T-helper 2 cell treated with Interferon-gamma antibody and Interleukin-4, amounts not matched to agents 100 ng/mL and 5 ng/mL, for 36 hours (primary cell): ENCODE results near the gene ZBTB8B. TPM values are rescaled to one million over a fixed set of nuclear protein-coding genes. Genes with fewer than 3 reads are reported as not detected.
"Not testable (repeated sequence)": the region's sequence is repeated elsewhere in the genome, so short reads cannot be mapped to it uniquely, and the experiment has no call there.

Experiments
- intact Hi-C: fragments of 100-400 bp; cut with micrococcal nuclease; formaldehyde crosslinking; loops from one replicate; pipeline ENCODE4 v1.15.1; 2023
- total RNA-seq: library from RNA; stranded (reverse); gene quantifications from 2 replicates; pipeline ENCODE4 v1.2.3, GENCODE V29; 2022

ZBTB8B gene
- total RNA-seq, result not detected in 2 replicates

DNA sequence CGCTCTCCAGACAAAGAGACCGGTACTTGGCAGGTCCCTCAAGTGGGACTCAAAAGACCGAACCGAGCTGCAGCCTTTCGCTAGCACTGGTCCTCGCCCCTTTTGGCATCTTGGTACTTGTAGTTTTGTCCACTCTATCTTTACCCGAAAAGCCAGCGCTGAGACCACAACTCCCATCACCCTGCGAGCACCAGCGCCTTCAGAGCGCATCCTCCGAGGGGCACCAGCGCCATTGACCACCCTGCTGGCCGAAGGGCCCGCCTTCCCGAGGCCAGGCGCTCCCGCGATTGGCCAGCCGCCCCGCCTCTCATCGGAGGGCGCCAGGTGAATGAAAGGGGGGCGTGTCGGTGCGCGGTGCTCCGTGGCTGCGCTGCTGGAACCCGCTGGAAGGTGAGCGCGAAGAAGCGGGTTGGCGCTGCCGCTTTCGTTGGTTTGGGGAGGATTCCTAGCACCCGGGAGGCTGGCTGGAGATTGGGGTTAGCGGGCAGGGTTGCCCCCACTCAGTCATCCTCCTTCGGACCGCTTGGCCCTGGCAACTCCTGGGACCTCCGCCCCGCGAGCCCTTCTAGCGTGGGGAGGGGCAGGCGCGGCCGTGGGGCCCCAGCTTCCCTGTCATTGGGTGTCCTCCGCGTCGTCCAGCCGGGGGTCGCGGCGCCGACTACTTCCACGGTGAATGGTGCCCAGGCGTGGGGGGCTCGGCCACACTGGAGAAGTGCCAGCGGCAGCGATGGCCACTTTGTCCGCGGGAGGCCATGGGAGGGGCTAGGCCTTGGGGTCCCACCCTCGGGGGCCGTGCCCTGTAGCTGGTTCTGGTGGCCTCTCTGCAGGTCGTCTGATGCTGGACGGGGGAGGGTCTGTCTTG lies at the start of gene ZBTB8B:
TSS of gene ZBTB8B (plus strand) at position 357 of the 862 bp plus-strand sequence. CDS start 5,553 bp downstream, outside the sequence.
- intact Hi-C loops, result no loop called here

GRCh38 chr1:32421775-32422174 lies 43.1 kb upstream of the ZBTB8B start:
- intact Hi-C loops, result no loop called here

DNA sequence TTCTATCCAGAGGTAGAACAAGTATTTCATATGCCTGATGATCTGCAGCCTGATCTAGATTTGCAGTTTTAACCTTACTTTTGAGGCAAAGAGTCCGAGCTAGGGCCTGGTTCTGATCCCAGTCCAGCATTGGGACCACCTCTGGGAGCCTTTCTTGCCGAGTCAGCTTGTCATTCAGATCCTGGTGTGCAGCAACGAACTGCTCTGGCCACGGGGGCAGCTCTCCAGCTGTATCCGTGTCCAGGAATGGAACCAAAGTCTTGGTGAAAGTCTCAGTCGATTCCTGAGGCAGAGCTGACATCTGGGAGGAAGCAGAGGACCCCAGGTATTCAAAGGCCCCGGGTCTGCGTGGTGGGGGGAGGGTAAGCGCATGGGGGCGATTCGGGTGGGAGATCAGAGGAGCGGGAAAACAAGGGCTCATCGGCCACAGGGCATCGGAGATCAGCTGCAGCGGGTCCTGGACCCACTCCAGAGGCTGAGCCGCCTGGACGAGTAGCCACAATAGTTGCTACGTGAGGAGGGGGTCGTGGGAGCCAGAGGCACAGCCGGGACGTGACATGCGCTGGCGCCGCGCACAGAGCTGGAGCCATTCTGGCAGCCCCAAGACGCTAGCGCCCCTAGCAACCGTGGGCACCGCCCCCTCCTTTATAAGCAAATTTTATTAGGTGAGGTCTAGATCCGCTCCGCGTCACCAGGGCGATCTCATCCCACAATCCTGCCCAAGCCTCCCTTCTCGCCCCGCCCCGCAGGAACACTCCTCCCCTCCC lies 38.2 kb upstream of the ZBTB8B start:
- intact Hi-C loops, result no loop called here

- intact Hi-C loops, result no loop called here
Measured at GRCh38 chr1:32427264-32427963, 37.5 kb upstream of the ZBTB8B start.

DNA sequence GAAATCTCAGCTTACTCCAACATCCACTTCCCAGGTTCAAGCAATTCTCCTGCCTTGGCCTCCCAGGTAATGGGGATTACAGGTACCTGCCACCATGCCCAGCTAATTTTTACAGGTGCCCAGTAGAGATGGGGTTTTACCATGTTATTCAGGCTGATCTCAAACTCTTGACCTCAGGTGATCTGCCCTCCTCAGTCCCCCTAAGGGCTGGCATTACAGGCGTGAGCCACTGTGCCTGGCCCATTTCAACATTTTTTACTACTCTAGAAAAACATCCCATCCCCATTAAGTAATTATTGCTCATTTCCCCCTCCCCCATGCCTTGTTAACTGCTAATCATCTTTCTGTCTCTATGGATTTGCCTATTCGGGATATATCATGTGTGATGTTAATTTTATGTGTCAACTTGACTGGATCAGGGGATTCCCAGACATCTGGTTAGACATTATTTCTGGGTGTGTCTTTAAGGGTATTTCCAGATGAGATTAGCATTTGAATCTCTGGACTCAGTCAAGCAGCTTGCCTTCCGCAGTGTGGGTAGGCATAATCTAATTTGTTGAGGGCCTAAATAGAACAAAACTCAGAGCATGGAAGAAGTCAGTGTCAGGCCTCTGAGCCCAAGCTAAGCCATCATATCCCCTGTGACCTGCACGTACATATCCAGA lies 33.0 kb upstream of the ZBTB8B start:
- intact Hi-C loops, result no loop called here

- intact Hi-C loops, result no loop called here
Measured at GRCh38 chr1:32438136-32438535, 26.7 kb upstream of the ZBTB8B start.

- intact Hi-C loops, result not testable (repeated sequence)
Measured at GRCh38 chr1:32438777-32439176, 26.1 kb upstream of the ZBTB8B start.

GRCh38 chr1:32441467-32441866 lies 23.4 kb upstream of the ZBTB8B start:
- intact Hi-C loops, result not testable (repeated sequence)

- intact Hi-C loops, result no loop called here
Measured at GRCh38 chr1:32447469-32448185, 17.2 kb upstream of the ZBTB8B start.

GRCh38 chr1:32448186-32448772 lies 16.6 kb upstream of the ZBTB8B start:
- intact Hi-C loops, result not testable (repeated sequence)

GRCh38 chr1:32448773-32449456 lies 16.0 kb upstream of the ZBTB8B start:
- intact Hi-C loops, result no loop called here

DNA sequence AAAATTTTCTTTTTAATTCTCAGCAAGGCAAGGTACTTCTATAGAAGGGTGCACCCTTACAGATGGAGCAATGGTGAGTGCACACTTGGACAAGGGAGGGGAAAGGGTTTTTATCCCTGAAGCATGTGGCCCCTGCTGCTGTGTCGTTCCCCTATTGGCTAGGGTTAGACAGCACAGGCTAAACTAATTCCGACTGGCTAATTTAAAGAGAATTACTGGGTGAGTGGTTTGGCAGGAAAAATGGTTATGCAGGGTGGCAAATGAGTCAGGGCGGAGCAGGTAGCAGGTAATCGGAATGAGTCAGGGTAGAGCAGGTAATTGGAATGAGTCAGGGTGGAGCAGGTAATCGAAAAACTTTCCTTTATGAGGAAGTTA lies 15.4 kb upstream of the ZBTB8B start:
- intact Hi-C loops, result not testable (repeated sequence)

- intact Hi-C loops, result no loop called here
Measured at GRCh38 chr1:32454726-32455125, 10.1 kb upstream of the ZBTB8B start.

DNA sequence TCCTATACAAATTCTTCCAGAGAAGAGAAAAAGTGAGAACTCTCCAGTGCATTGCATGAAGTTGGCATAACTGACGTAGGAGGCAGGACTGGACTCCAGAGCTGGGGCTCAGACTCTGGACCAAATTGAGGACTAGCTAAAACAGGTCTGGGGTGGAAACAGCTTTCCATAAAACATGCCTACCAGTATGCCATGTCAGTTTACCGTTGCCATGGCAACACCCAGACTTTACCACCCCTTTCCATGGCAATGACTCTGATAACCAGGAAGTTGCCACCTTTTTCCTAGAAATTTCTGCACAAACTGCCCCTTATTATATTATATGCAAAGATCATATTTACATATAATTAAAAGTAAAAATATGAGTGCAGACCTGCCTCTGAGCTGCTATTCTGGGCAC lies 8.9 kb upstream of the ZBTB8B start:
- intact Hi-C loops, result no loop called here

GRCh38 chr1:32458798-32459197 lies 6.1 kb upstream of the ZBTB8B start:
- intact Hi-C loops, result not testable (repeated sequence)

- intact Hi-C loops, result not testable (repeated sequence)
Measured at GRCh38 chr1:32462977-32463376, 1.9 kb upstream of the ZBTB8B start.

GRCh38 chr1:32464191-32464715 lies 619 bp upstream of the ZBTB8B start:
- intact Hi-C loops, result no loop called here

- intact Hi-C loops, result no loop called here
Measured at GRCh38 chr1:32465578-32465933, 684 bp downstream of the ZBTB8B start.

DNA sequence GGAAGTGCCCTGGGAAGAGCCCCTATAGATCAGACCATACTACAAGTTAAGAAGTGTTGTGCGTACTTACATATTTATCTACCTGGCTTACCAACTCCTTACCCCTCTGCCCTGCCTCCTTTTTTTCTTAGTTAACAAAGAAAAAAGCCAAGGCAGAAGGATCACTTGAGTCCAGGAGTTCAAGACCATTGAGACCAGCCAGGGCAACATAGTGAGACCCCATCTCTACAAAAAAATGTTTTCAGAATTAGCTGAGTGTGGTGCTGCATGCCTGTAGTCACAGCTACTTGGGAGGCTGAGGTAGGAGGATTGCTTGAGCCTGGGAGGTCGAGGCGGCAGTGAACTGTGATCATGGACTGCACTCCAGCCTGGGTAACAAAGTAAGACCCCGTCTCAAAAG lies 1.9 kb downstream of the ZBTB8B start:
- intact Hi-C loops, result no loop called here

DNA sequence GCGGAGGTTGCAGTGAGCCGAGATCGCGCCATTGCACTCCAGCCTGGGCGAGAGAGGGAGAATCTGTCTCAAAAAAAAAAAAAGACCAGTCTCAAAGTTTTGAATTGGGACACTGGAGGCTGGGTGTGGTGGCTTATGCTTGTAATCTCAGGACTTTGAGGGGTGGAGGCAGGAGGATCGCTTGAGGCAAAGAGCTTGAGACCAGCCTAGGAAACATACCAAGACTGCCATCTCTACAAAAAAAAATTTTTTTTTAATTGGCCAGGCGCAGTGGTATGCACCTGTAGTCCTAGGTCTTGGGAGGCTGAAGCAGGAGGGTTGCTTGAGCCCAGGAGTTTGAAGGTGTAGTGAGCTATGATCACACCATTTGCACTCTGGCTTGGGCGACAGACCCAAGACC lies 3.9 kb downstream of the ZBTB8B start:
- intact Hi-C loops, result no loop called here
